MM.1S (cell line): ENCODE results near the gene GBA2.

Experiments used
- DNase-seq: peaks from one replicate; pipeline ENCODE4 v3.0.0-alpha.2; 2015
- H2AFZ ChIP-seq: fragments of 300-600 bp; sonication (generic); 2 replicates; pipeline ENCODE4 v1.6.0; 2016; ENCODE audit warnings: antibody characterized with exemption, low read length
- H3F3A ChIP-seq: fragments of 300-600 bp; sonication (generic); 2 replicates; pipeline ENCODE4 v1.6.1; 2016; ENCODE audit warnings: mild to moderate bottlenecking, antibody characterized with exemption, low read length, moderate library complexity, mixed read lengths; ENCODE audit not compliant: insufficient read depth
- H3K27ac ChIP-seq: fragments of 300-600 bp; sonication (generic); 2 replicates; pipeline ENCODE4 v1.5.1; 2016; ENCODE audit warnings: mild to moderate bottlenecking, low read length
- H3K27me3 ChIP-seq: fragments of 300-600 bp; sonication (generic); replicated peaks from 2 replicates; pipeline ENCODE4 v1.6.0; 2016; ENCODE audit warnings: low read length; ENCODE audit not compliant: insufficient read depth
- H3K36me3 ChIP-seq: fragments of 300-600 bp; sonication (generic); replicated peaks from 2 replicates; pipeline ENCODE4 v1.6.1; 2016; ENCODE audit warnings: mild to moderate bottlenecking, low read length, mixed read lengths; ENCODE audit not compliant: insufficient read depth
- H3K4me1 ChIP-seq: fragments of 300-600 bp; sonication (generic); 2 replicates; pipeline ENCODE4 v1.6.1; 2016; ENCODE audit warnings: low read length, mixed read lengths
- H3K4me2 ChIP-seq: fragments of 300-600 bp; sonication (generic); 2 replicates; pipeline ENCODE4 v1.6.0; 2016; ENCODE audit warnings: low read depth, low read length
- H3K4me3 ChIP-seq: fragments of 300-600 bp; sonication (generic); 2 replicates; pipeline ENCODE4 v1.5.1; 2016; ENCODE audit warnings: low read length, mixed read lengths
- H3K79me2 ChIP-seq: fragments of 300-600 bp; sonication (generic); 2 replicates; pipeline ENCODE4 v1.6.1; 2016; ENCODE audit warnings: mixed run types, low read length, mixed read lengths
- H3K9ac ChIP-seq: fragments of 300-600 bp; sonication (generic); 2 replicates; pipeline ENCODE4 v1.6.1; 2016; ENCODE audit warnings: low read length, mixed read lengths
- H3K9me2 ChIP-seq: fragments of 300-600 bp; sonication (generic); replicated peaks from 2 replicates; pipeline ENCODE4 v1.6.1; 2016; ENCODE audit warnings: mild to moderate bottlenecking, low read length, mixed read lengths; ENCODE audit not compliant: insufficient read depth
- H3K9me3 ChIP-seq: fragments of 300-600 bp; sonication (generic); replicated peaks from 2 replicates; pipeline ENCODE4 v1.6.1; 2016; ENCODE audit warnings: mild to moderate bottlenecking, low read length, mixed read lengths; ENCODE audit not compliant: insufficient read depth
- H4K20me1 ChIP-seq: fragments of 300-600 bp; sonication (generic); 2 replicates; pipeline ENCODE4 v1.6.1; 2016; ENCODE audit warnings: mild to moderate bottlenecking, low read length, moderate library complexity, mixed read lengths; ENCODE audit not compliant: insufficient read depth
- EZH2 ChIP-seq: fragments of 300-600 bp; sonication (generic); optimal IDR thresholded peaks from 2 replicates; pipeline ENCODE3; 2017; ENCODE audit warnings: low read depth, mild to moderate bottlenecking, antibody characterized with exemption, low read length, mixed read lengths
- EZH2phosphoT487 ChIP-seq: fragments of 300-600 bp; sonication (generic); IDR thresholded peaks from 2 replicates; pipeline ENCODE4 v1.6.1; 2018; ENCODE audit warnings: antibody characterized with exemption, low read length
- TF ChIP-seq, protein P1 (sequence below): fragments of 300-600 bp; sonication (generic); IDR thresholded peaks from 2 replicates; pipeline ENCODE4 v1.5.1; 2016; ENCODE audit warnings: antibody characterized with exemption, low read length, mixed read lengths

Gene GBA2

GRCh38 chr9:35729101-35729500, 19.9 kb downstream of the GBA2 start:
- no peak for DNase-seq
- H3K27ac ChIP-seq: no peak overlapping the region
- H3K9me2 ChIP-seq: no peaks in the 10 kb centered on the region
- H3F3A ChIP-seq: peaks cover 26% of the 10 kb centered on the region; the same call in 1 of the 2 replicates
- H3K36me3 ChIP-seq: no peaks in the 10 kb centered on the region; the same call in 1 of the 2 replicates
- no peak overlapping the region for H3K9ac ChIP-seq
- no peaks in the 10 kb centered on the region for H3K9me3 ChIP-seq
- H3K79me2 ChIP-seq: peaks cover 67% of the 10 kb centered on the region
- no peaks in the 10 kb centered on the region for H3K27me3 ChIP-seq
- TF ChIP-seq EZH2phosphoT487 (no peak), EZH2 (no peak)
- TF ChIP-seq, protein P1, sequence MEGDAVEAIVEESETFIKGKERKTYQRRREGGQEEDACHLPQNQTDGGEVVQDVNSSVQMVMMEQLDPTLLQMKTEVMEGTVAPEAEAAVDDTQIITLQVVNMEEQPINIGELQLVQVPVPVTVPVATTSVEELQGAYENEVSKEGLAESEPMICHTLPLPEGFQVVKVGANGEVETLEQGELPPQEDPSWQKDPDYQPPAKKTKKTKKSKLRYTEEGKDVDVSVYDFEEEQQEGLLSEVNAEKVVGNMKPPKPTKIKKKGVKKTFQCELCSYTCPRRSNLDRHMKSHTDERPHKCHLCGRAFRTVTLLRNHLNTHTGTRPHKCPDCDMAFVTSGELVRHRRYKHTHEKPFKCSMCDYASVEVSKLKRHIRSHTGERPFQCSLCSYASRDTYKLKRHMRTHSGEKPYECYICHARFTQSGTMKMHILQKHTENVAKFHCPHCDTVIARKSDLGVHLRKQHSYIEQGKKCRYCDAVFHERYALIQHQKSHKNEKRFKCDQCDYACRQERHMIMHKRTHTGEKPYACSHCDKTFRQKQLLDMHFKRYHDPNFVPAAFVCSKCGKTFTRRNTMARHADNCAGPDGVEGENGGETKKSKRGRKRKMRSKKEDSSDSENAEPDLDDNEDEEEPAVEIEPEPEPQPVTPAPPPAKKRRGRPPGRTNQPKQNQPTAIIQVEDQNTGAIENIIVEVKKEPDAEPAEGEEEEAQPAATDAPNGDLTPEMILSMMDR: no peak
- H2AFZ ChIP-seq: no peak overlapping the region
- H3K4me2 ChIP-seq: peak overlapping the region; percentile 94; the same call in 1 of the 2 replicates
- no peaks in the 10 kb centered on the region for H4K20me1 ChIP-seq
- no peak overlapping the region for H3K4me3 ChIP-seq
- H3K4me1 ChIP-seq: peaks cover 31% of the 10 kb centered on the region

DNA sequence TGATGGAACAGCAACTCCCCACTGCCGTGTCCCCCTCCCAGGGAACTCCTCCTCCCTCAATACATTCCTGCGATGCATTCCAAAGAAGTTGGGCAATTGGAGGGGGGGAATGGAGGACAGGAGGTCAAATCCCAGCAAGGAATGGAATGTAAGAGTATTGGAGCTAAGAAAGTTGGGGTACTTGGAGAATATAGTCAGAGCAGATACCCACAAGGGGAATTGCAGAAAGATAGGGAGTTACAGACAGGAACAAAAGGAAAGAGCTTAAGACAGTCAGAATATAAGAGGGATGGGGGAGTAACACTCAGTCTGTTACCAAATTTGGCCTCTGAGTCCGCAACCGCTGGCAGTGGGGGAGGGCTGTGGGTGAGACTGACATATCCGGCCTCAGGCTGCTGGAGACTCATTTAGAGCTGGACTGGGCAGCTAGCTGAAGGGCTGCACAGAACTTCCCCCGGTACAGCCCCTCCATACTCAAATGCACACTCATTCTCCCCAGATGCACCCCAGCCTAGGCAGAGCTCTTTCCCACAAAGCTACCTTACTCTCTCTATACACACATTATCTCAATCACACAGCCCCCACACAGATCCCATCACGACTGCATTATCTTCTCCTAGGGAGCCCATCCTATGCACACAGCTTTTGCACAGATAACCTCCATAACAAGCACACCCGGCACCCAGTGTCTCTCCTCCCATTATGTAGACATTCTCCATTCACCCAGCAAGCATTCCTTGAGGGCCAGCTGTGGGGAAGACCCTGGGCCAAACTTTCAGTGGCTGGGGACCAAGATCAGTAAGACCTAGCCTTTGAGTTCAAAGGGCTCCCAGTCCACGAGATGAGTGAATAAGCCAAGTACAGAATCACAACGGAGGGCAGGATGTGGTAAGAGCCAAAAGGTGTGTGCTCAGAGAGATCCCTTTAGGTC, 20.7 kb downstream of the GBA2 start:
- Histone ChIP-seq H3K9ac (no peak overlapping the region), H3K9me3 (no peaks in the 10 kb centered on the region), H3K79me2 (peaks cover 59% of the 10 kb centered on the region), H3K4me3 (peak overlapping the region; percentile 19; the same call in 1 of the 2 replicates), H3K4me2 (peak overlapping the region; percentile 64), H3F3A (peaks cover 21% of the 10 kb centered on the region; the same call in 1 of the 2 replicates), H3K4me1 (peaks cover 28% of the 10 kb centered on the region), H3K9me2 (no peaks in the 10 kb centered on the region), H3K36me3 (no peaks in the 10 kb centered on the region; the same call in 1 of the 2 replicates), H3K27ac (peak overlapping the region; percentile 4; the same call in 1 of the 2 replicates), H3K27me3 (no peaks in the 10 kb centered on the region), H4K20me1 (no peaks in the 10 kb centered on the region), H2AFZ (no peak overlapping the region)
- TF ChIP-seq EZH2phosphoT487: no peak
- TF ChIP-seq, protein P1: no peak
- no peak for TF ChIP-seq EZH2
- peak; percentile 29 for DNase-seq

DNA sequence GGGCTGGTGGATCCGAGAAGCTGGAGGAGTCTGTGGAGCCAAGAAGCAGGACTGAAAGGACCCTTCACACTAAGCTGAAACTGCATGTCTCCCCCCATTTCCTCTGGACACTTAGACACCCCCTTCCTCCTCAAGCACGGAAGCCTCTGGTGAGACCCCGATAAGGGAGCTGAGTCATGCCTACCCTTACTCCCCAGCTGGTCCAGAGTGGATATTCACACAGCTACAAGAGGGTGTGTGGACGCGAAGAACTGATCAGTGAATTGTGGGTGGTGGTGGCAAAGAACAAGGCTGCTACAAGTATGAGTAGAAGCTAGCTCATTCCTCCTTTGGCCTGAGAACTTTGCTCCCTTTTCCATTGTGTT, 21.4 kb downstream of the GBA2 start:
- Histone ChIP-seq H3K4me2 (peak overlapping the region; percentile 64; the same call in 1 of the 2 replicates), H3F3A (peaks cover 15% of the 10 kb centered on the region; the same call in 1 of the 2 replicates), H3K4me1 (peaks cover 28% of the 10 kb centered on the region), H3K9ac (no peak overlapping the region), H3K9me3 (no peaks in the 10 kb centered on the region), H3K36me3 (no peaks in the 10 kb centered on the region; the same call in 1 of the 2 replicates), H2AFZ (no peak overlapping the region), H4K20me1 (no peaks in the 10 kb centered on the region), H3K27ac (no peak overlapping the region), H3K79me2 (peaks cover 56% of the 10 kb centered on the region), H3K9me2 (no peaks in the 10 kb centered on the region), H3K27me3 (no peaks in the 10 kb centered on the region), H3K4me3 (no peak overlapping the region)
- TF ChIP-seq, protein P1: no peak
- TF ChIP-seq EZH2phosphoT487 (no peak), EZH2 (no peak)
- no peak for DNase-seq
